K562 (cell line): ENCODE results near the gene NES. TPM values are rescaled to one million over a fixed set of nuclear protein-coding genes. Genes with fewer than 3 reads are reported as not detected.

Experiments
- NFIC ChIP-seq: fragments of 450-650 bp; IDR thresholded peaks from 2 replicates; pipeline ENCODE4 v1.6.1; 2017; ENCODE audit warnings: mild to moderate bottlenecking, inconsistent platforms
- SMARCA5 ChIP-seq: fragments of 450-650 bp; IDR thresholded peaks from 2 replicates; pipeline ENCODE4 v1.6.1; 2016
- SMARCE1 ChIP-seq: fragments of 450-650 bp; IDR thresholded peaks from 2 replicates; pipeline ENCODE4 v1.7.1; 2016; ENCODE audit warnings: mild to moderate bottlenecking
- SRSF1 ChIP-seq: fragments of 200-400 bp; formaldehyde crosslinking; IDR thresholded peaks from 2 replicates; pipeline ENCODE4 v1.6.1; 2017; ENCODE audit warnings: mild to moderate bottlenecking, low read depth, low read length, moderate library complexity
- STAT5A ChIP-seq: IDR thresholded peaks from 2 replicates; pipeline ENCODE4 v1.6.1; 2012; ENCODE audit warnings: low read length, inconsistent platforms, borderline replicate concordance
- ZNF175 ChIP-seq: fragments of 200-800 bp; sonication (Bioruptor generic); IDR thresholded peaks from 2 replicates; pipeline ENCODE4 v1.6.1; 2016; ENCODE audit warnings: low read depth, mild to moderate bottlenecking, missing genetic modification characterization, missing compliant biosample characterization
- ZNF407 ChIP-seq: fragments of 450-650 bp; IDR thresholded peaks from 2 replicates; pipeline ENCODE4 v1.6.1; 2016; ENCODE audit warnings: low read depth
- polyA plus RNA-seq, 8 experiments: library from polyadenylated mRNA; depleted of rRNA in 4 of 8; stranded (reverse) in 5 of 8; unstranded in 3 of 8; fragments of >200 nt; fragmentation: Nextera tagmentation in 2 of 8; fragmentation: Illumina TruSeq in 1 of 8; extraction: Ambion mirVana in 2 of 8; extraction: Trizol in 1 of 8; gene quantifications; 2 replicates each; pipeline versions ENCODE4 v1.2.1 to v1.2.3, GENCODE V29; 2011 to 2014; ENCODE audit warnings: inconsistent platforms in 1 of 8, missing spikeins in 1 of 8
- total RNA-seq, 7 experiments: library from RNA; depleted of rRNA in 6 of 7; stranded (reverse); fragments of >200 nt in 6 of 7; fragmentation: Illumina TruSeq in 2 of 7; extraction: Trizol in 2 of 7; gene quantifications; 2 replicates each; pipeline versions ENCODE4 v1.2.1 to v1.2.3, GENCODE V29; 2011 to 2021; ENCODE audit warnings: low replicate concordance in 1 of 7

Gene NES
- total and polyA plus RNA-seq, 9 of the 15 experiments (the other 6 are each of a cell fraction or from before 2014, with no cell fraction given), result 0.10 to 8.6 (median 4.2) TPM

GRCh38 chr1:156660752-156661112 is 16.5 kb downstream of the NES start (continued):
- TF ChIP-seq ZNF175, result no peak
- no peak for TF ChIP-seq SMARCA5
- no peak for TF ChIP-seq ZNF407
- TF ChIP-seq STAT5A, result no peak
- TF ChIP-seq NFIC, result no peak
- no peak for TF ChIP-seq SMARCE1
- no peak for TF ChIP-seq SRSF1
